T-helper 2 cell treated with Interferon-gamma antibody and Interleukin-4, amounts not matched to agents 100 ng/mL and 5 ng/mL, for 36 hours (primary cell): ENCODE measurements around the gene NRL. TPM values are rescaled to one million over a fixed set of nuclear protein-coding genes. Genes with fewer than 3 reads are reported as not detected.
"Not testable (repeated sequence)": the region's sequence is repeated elsewhere in the genome, so short reads cannot be mapped to it uniquely, and the experiment has no call there.

Experiments
- intact Hi-C: fragments of 100-400 bp; cut with micrococcal nuclease; formaldehyde crosslinking; loops from one replicate; pipeline ENCODE4 v1.15.1; 2023
- total RNA-seq: library from RNA; stranded (reverse); gene quantifications from 2 replicates; pipeline ENCODE4 v1.2.3, GENCODE V29; 2022

The NRL gene
- total RNA-seq, 1 donor from 2014 or later = 2.4 TPM

- intact Hi-C loops = no loop called here
Observed at GRCh38 chr14:24032727-24033418, 81.9 kb downstream of the NRL start.

DNA sequence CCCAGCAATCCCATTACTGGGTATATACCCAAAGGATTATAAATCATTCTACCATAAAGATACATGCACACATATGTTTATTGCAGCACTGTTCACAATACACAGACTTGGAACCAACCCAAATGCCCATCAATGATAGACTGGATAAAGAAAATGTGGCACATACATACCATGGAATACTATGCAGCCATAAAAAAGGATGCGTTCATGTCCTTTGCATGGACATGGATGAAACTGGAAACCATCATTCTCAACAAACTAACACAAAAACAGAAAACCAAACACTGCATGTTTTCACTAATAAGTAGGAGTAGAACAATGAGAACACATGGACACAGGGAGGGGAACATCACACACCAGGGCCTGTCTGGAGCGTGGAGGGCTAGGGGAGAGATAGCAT lies 83.4 kb downstream of the NRL start:
- intact Hi-C loops = not testable (repeated sequence)

DNA sequence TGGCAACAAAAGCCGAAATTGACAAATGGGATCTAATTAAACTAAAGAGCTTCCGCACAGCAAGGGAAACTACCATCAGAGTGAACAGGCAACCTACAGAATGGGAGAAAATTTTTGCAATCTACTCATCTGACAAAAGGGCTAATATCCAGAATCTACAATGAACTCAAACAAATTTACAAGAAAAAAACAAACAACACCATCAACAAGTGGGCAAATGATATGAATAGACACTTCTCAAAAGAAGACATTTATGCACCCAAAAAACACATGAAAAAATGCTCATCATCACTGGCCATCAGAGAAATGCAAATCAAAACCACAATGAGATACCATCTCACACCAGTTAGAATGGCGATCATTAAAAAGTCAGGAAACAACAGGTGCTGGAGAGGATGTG lies 85.1 kb downstream of the NRL start:
- intact Hi-C loops = not testable (repeated sequence)

Other genes with a start within 250 kb of the NRL start
- 23.6 and 23.9 TPM in 2 replicates for gene DHRS4, start 161.2 kb downstream of the NRL start, total RNA-seq
- gene DHRS4L2, start 126.0 kb downstream of the NRL start, total RNA-seq = 26.9 and 27.5 TPM in 2 replicates
- 0.73 and 0.82 TPM in 2 replicates for gene CARMIL3, start 62.9 kb downstream of the NRL start, total RNA-seq
- not detected in 2 replicates for gene CPNE6, start 43.4 kb downstream of the NRL start, total RNA-seq
- gene PCK2, start 20.6 kb downstream of the NRL start, total RNA-seq = 55.4 and 60.4 TPM in 2 replicates
- gene DCAF11, start 172 bp downstream of the NRL start, total RNA-seq = 81.8 and 84.9 TPM in 2 replicates
- 0.57 and 1.1 TPM in 2 replicates for gene FITM1, start 15.7 kb upstream of the NRL start, total RNA-seq
- 517 and 520 TPM in 2 replicates for gene PSME1, start 21.2 kb upstream of the NRL start, total RNA-seq
- gene EMC9, start 26.6 kb upstream of the NRL start, total RNA-seq = 22.1 and 23.3 TPM in 2 replicates
- 725 and 729 TPM in 2 replicates for gene PSME2, start 31.7 kb upstream of the NRL start, total RNA-seq
- gene RNF31, start 32.5 kb upstream of the NRL start, total RNA-seq = 128 and 138 TPM in 2 replicates
- 264 and 265 TPM in 2 replicates for gene IRF9, start 46.3 kb upstream of the NRL start, total RNA-seq
- 66.0 and 68.7 TPM in 2 replicates for gene REC8, start 57.1 kb upstream of the NRL start, total RNA-seq
- 50.2 and 55.0 TPM in 2 replicates for gene IPO4, start 73.9 kb upstream of the NRL start, total RNA-seq
- 41.2 and 42.6 TPM in 2 replicates for gene TM9SF1, start 80.5 kb upstream of the NRL start, total RNA-seq
- gene TSSK4, start 90.7 kb upstream of the NRL start, total RNA-seq = 0.34 and 0.39 TPM in 2 replicates
- gene CHMP4A, start 98.5 kb upstream of the NRL start, total RNA-seq = 85.8 and 90.3 TPM in 2 replicates
- gene MDP1, start 101.1 kb upstream of the NRL start, total RNA-seq = 11.1 and 13.8 TPM in 2 replicates
- 191 and 199 TPM in 2 replicates for gene NEDD8, start 117.4 kb upstream of the NRL start, total RNA-seq
- 59.8 and 60.9 TPM in 2 replicates for gene GMPR2, start 118.0 kb upstream of the NRL start, total RNA-seq
- gene TINF2, start 127.7 kb upstream of the NRL start, total RNA-seq = 129 and 136 TPM in 2 replicates
- 4.1 and 5.6 TPM in 2 replicates for gene TGM1, start 148.2 kb upstream of the NRL start, total RNA-seq
- gene RABGGTA, start 156.6 kb upstream of the NRL start, total RNA-seq = 45.9 and 54.4 TPM in 2 replicates
- gene DHRS1, start 184.8 kb upstream of the NRL start, total RNA-seq = 20.7 and 29.6 TPM in 2 replicates
- 41.3 and 41.6 TPM in 2 replicates for gene NOP9, start 184.9 kb upstream of the NRL start, total RNA-seq
- 28.6 and 29.5 TPM in 2 replicates for gene CIDEB, start 193.0 kb upstream of the NRL start, total RNA-seq
- 16.6 and 17.5 TPM in 2 replicates for gene LTB4R2, start 195.2 kb upstream of the NRL start, total RNA-seq
- 19.2 and 23.4 TPM in 2 replicates for gene LTB4R, start 196.6 kb upstream of the NRL start, total RNA-seq
- 3.5 and 5.8 TPM in 2 replicates for gene ADCY4, start 220.1 kb upstream of the NRL start, total RNA-seq
- gene RIPK3, start 225.0 kb upstream of the NRL start, total RNA-seq = 29.7 and 34.6 TPM in 2 replicates